ENCODE data around the gene ERVK3-1. TPM values are rescaled to one million over a fixed set of nuclear protein-coding genes. Genes with fewer than 3 reads are reported as not detected.

Gene ERVK3-1
- total RNA-seq, 1 experiment from 2014 or later: 84.0 TPM

DNA sequence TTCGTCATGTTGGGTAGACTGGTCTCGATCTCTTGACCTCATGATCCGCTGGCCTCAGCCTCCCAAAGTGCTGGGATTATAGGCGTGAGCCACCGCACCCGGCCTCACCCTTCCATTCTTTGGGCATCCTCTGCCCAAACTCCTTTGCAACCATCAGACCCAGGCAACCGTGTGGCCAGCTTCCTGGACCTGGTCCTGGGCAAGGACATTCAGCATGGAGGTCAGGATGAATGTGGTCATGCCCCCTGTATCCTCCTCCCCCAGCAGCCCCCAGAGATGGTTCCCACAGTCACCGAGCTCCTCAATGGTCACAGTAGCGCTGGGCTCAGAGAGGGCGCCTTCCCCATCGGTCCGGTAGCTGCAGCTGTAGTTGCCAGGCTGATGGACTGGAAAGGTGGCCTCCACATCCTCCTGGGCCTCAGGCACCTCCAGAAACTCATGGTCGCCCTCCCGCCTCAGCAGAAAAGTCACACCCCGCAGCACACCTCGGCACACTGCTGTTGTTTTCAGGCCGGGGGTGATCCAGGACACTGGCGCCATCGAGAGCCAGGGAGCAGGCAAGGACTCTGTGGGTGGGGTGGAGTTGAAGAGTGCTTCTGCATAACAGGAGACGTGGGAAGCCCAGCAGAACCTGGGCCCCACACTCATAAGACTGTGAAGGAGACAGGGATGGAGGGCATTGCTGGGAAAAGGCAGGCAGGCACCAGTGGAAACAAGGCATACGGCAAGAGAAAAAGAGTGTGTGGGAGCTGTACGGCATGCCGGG lies 47.0 kb downstream of the ERVK3-1 start:
- no TSS peak for BruUV-seq (replicated peaks)
- POLR2A ChIA-PET: interaction anchor here (1.1 kb wide), 1 partner anchor 10 kb away, joined by 3 read pairs; the partner anchor contains the start of gene ZNF497
- intact Hi-C loops (cut with micrococcal nuclease; ENCODE audit: unreplicated experiment) (no loop called here), in situ Hi-C loops (cut with HindIII; ENCODE audit: low pct_unique_long_range_greater_than_20kb, low sequenced_read_pairs) (no loop called here)
- peaks cover 3% of the 10 kb centered on the region; the same call in 1 of the 2 replicates for H3K4me1 ChIP-seq (ENCODE audit: control insufficient read depth, insufficient read depth, low read length)
- no peak overlapping the region for H3K4me3 ChIP-seq (ENCODE audit: low read depth in 2 of 2, low read length in 2 of 2)
- no peak overlapping the region for H3K27ac ChIP-seq (ENCODE audit: low read length)
- DNase-seq (ENCODE audit: low read depth, low spot score) (no peak), ATAC-seq (no peak)
- CTCF ChIA-PET: interaction anchor here (0.5 kb wide), 1 partner anchor 24 kb away, joined by 5 read pairs; no protein-coding TSS in a partner anchor
- H3K27me3 ChIP-seq (ENCODE audit: control insufficient read depth, insufficient read depth, low read length): no peaks in the 10 kb centered on the region
- no peaks in the 10 kb centered on the region for H3K36me3 ChIP-seq (ENCODE audit: control insufficient read depth, insufficient read depth, low read length)
- H3K9me3 ChIP-seq (ENCODE audit: control insufficient read depth, insufficient read depth, low read depth, low read length): no peaks in the 10 kb centered on the region
- TF ChIP-seq SIN3A (IDR thresholded peaks at IDR 0.05; ENCODE audit: borderline replicate concordance, insufficient read depth, low read depth, low read length) (no peak), POLR2AphosphoS5 (IDR thresholded peaks at IDR 0.05; ENCODE audit: low read depth, low read length) (no peak), TCF7L2 (IDR thresholded peaks at IDR 0.05; ENCODE audit: low read depth, low read length) (no peak)
- TF ChIP-seq, protein P1, sequence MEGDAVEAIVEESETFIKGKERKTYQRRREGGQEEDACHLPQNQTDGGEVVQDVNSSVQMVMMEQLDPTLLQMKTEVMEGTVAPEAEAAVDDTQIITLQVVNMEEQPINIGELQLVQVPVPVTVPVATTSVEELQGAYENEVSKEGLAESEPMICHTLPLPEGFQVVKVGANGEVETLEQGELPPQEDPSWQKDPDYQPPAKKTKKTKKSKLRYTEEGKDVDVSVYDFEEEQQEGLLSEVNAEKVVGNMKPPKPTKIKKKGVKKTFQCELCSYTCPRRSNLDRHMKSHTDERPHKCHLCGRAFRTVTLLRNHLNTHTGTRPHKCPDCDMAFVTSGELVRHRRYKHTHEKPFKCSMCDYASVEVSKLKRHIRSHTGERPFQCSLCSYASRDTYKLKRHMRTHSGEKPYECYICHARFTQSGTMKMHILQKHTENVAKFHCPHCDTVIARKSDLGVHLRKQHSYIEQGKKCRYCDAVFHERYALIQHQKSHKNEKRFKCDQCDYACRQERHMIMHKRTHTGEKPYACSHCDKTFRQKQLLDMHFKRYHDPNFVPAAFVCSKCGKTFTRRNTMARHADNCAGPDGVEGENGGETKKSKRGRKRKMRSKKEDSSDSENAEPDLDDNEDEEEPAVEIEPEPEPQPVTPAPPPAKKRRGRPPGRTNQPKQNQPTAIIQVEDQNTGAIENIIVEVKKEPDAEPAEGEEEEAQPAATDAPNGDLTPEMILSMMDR (IDR thresholded peaks at IDR 0.05): no peak
- TF ChIP-seq, protein P2, sequence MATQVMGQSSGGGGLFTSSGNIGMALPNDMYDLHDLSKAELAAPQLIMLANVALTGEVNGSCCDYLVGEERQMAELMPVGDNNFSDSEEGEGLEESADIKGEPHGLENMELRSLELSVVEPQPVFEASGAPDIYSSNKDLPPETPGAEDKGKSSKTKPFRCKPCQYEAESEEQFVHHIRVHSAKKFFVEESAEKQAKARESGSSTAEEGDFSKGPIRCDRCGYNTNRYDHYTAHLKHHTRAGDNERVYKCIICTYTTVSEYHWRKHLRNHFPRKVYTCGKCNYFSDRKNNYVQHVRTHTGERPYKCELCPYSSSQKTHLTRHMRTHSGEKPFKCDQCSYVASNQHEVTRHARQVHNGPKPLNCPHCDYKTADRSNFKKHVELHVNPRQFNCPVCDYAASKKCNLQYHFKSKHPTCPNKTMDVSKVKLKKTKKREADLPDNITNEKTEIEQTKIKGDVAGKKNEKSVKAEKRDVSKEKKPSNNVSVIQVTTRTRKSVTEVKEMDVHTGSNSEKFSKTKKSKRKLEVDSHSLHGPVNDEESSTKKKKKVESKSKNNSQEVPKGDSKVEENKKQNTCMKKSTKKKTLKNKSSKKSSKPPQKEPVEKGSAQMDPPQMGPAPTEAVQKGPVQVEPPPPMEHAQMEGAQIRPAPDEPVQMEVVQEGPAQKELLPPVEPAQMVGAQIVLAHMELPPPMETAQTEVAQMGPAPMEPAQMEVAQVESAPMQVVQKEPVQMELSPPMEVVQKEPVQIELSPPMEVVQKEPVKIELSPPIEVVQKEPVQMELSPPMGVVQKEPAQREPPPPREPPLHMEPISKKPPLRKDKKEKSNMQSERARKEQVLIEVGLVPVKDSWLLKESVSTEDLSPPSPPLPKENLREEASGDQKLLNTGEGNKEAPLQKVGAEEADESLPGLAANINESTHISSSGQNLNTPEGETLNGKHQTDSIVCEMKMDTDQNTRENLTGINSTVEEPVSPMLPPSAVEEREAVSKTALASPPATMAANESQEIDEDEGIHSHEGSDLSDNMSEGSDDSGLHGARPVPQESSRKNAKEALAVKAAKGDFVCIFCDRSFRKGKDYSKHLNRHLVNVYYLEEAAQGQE (IDR thresholded peaks at IDR 0.05; ENCODE audit: insufficient read depth in 1 of 2, low read depth in 2 of 2, low read length in 1 of 2): no peak

DNA sequence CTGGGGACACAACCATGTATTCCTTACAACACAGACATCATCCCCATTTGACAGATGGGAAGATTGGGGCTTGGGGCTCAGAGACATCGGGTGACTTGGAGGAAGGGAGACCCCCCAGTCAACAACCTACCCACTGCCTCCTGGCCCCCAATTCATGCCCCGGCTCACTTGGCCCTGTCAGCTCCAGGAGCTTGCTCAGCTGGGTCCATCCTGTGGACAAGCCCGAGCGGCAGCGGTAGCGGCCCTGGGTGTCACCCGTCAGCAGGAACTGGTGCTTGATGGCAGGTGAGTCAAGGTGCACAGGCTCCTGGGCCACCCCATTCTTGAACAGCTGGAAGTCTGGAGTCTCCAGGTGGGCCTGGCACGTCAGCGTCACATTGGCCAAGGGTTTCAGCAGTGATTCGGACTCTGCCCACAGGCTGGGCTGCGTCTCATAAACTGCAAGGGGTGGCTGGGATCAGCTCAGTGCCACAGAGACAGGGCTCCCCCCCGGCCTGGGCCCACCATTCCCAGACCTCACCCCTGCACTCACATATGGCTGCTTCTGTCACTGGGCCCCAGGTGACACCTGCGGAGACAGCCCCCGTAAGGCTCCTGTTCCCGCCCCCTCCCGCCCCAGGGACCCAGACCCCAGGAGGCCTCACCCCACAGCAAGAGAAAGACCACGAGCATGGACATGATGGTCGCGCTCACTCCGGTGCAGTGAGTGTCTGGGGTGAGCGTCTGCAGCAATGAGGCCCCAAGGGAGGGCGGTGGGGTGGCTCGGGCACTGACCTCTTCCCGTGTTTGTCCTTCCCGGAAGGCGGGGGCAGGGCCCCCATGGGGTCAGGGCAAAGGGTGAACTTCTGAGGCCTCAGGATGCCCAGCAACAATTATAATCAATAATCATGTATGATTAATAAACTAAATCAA lies 47.8 kb downstream of the ERVK3-1 start, which contains the start of gene A1BG:
Gene A1BG (minus strand): TSS at position 733 of the 912 bp plus-strand sequence. CDS start 55 bp downstream, at position 678.
- intact Hi-C loops (cut with micrococcal nuclease; ENCODE audit: unreplicated experiment): no loop called here
- BruUV-seq (replicated peaks): no TSS peak
- DNase-seq (ENCODE audit: low read depth, low spot score) (no peak), ATAC-seq (no peak)
- Histone ChIP-seq H3K9me3 (ENCODE audit: control insufficient read depth, insufficient read depth, low read depth, low read length) (no peaks in the 10 kb centered on the region), H3K36me3 (ENCODE audit: control insufficient read depth, insufficient read depth, low read length) (no peaks in the 10 kb centered on the region), H3K4me1 (ENCODE audit: control insufficient read depth, insufficient read depth, low read length) (peaks cover 3% of the 10 kb centered on the region; the same call in 1 of the 2 replicates), H3K27ac (ENCODE audit: low read length) (no peak within 1 kb of the TSS), H3K27me3 (ENCODE audit: control insufficient read depth, insufficient read depth, low read length) (no peaks in the 10 kb centered on the region), H3K4me3 (ENCODE audit: low read depth in 2 of 2, low read length in 2 of 2) (no peak within 1 kb of the TSS)
- TF ChIP-seq SIN3A (IDR thresholded peaks at IDR 0.05; ENCODE audit: borderline replicate concordance, insufficient read depth, low read depth, low read length) (no peak), POLR2AphosphoS5 (IDR thresholded peaks at IDR 0.05; ENCODE audit: low read depth, low read length) (no peak), TCF7L2 (IDR thresholded peaks at IDR 0.05; ENCODE audit: low read depth, low read length) (no peak)
- TF ChIP-seq, protein P2 (IDR thresholded peaks at IDR 0.05; ENCODE audit: insufficient read depth in 1 of 2, low read depth in 2 of 2, low read length in 1 of 2): no peak
- TF ChIP-seq, protein P1 (IDR thresholded peaks at IDR 0.05): no peak
- ChIA-PET POLR2A (interaction anchor here (1.1 kb wide), 1 partner anchor 9 kb away, joined by 3 read pairs; the partner anchor contains the start of gene ZNF497), CTCF (no interaction called here)
- in situ Hi-C loops (cut with HindIII; ENCODE audit: low pct_unique_long_range_greater_than_20kb, low sequenced_read_pairs): no loop called here
